ENCODE results near the gene SNRK.

GRCh38 chr3:43343185-43343584, 56.8 kb downstream of the SNRK start:
- TF ChIP-seq TBL1XR1 (IDR thresholded peaks at IDR 0.05; ENCODE audit: borderline replicate concordance, low read length, partially characterized antibody) (no peak), BRCA1 (CRISPR knock-in tag; IDR thresholded peaks at IDR 0.05) (no peak)
- TF ChIP-seq, protein P1, sequence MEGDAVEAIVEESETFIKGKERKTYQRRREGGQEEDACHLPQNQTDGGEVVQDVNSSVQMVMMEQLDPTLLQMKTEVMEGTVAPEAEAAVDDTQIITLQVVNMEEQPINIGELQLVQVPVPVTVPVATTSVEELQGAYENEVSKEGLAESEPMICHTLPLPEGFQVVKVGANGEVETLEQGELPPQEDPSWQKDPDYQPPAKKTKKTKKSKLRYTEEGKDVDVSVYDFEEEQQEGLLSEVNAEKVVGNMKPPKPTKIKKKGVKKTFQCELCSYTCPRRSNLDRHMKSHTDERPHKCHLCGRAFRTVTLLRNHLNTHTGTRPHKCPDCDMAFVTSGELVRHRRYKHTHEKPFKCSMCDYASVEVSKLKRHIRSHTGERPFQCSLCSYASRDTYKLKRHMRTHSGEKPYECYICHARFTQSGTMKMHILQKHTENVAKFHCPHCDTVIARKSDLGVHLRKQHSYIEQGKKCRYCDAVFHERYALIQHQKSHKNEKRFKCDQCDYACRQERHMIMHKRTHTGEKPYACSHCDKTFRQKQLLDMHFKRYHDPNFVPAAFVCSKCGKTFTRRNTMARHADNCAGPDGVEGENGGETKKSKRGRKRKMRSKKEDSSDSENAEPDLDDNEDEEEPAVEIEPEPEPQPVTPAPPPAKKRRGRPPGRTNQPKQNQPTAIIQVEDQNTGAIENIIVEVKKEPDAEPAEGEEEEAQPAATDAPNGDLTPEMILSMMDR (CRISPR knock-in tag; IDR thresholded peaks at IDR 0.05) = no peak

Data from HepG2 (cell line).